Neuronal stem cell (in vitro differentiated cells): Measurements from ENCODE around the gene TCEA2.
A peak's percentile ranks its signal among the peaks of the same experiment; 100 is the strongest.

Experiments used
- DNase-seq: peaks from one replicate; pipeline ENCODE4 v3.0.0-alpha.2; 2013; ENCODE audit warnings: low spot score
- H2AFZ ChIP-seq: one replicate; pipeline ENCODE4 v1.6.1; 2013; ENCODE audit warnings: mild to moderate bottlenecking, low read length, inconsistent platforms
- H2AK5ac ChIP-seq: 2 replicates; pipeline ENCODE4 v1.6.1; 2013; ENCODE audit warnings: low read depth, mild to moderate bottlenecking, inconsistent platforms, low read length, moderate library complexity, mixed read lengths
- H2BK120ac ChIP-seq: 2 replicates; pipeline ENCODE4 v1.6.1; 2013; ENCODE audit warnings: low read depth, mild to moderate bottlenecking, inconsistent platforms, low read length, moderate library complexity, mixed read lengths
- H2BK12ac ChIP-seq: one replicate; pipeline ENCODE4 v1.6.1; 2013; ENCODE audit warnings: low read length, inconsistent platforms
- H2BK15ac ChIP-seq: 2 replicates; pipeline ENCODE4 v1.6.1; 2013; ENCODE audit warnings: mild to moderate bottlenecking, low read length, inconsistent platforms, mixed read lengths
- H2BK5ac ChIP-seq: one replicate; pipeline ENCODE4 v1.6.1; 2013; ENCODE audit warnings: inconsistent platforms, mild to moderate bottlenecking, low read length, moderate library complexity
- H3K14ac ChIP-seq: one replicate; pipeline ENCODE4 v1.6.1; 2013; ENCODE audit warnings: low read length, inconsistent platforms
- H3K18ac ChIP-seq: 2 replicates; pipeline ENCODE4 v1.6.1; 2013; ENCODE audit warnings: low read length, inconsistent platforms
- H3K23ac ChIP-seq: 2 replicates; pipeline ENCODE4 v1.6.1; 2013; ENCODE audit warnings: low read depth, mild to moderate bottlenecking, mixed read lengths, low read length, inconsistent platforms; ENCODE audit not compliant: poor library complexity
- H3K27ac ChIP-seq: replicated peaks from 3 replicates; pipeline ENCODE4 v1.5.1; 2013; ENCODE audit warnings: low read length, inconsistent platforms
- H3K27me3 ChIP-seq, 3 experiments: 2 replicates each; pipeline ENCODE4 v1.6.1; 2013; ENCODE audit warnings: low read length in 3 of 3, mild to moderate bottlenecking in 2 of 3, inconsistent platforms in 1 of 3, low read depth in 1 of 3, mixed read lengths in 1 of 3, moderate library complexity in 1 of 3; ENCODE audit not compliant: control insufficient read depth in 3 of 3, insufficient read depth in 3 of 3
- H3K36me3 ChIP-seq, 2 donors: replicated peaks in 1 of 2; 2 replicates each; pipeline ENCODE4 v1.6.1; 2013; ENCODE audit warnings: low read length in 2 of 2; ENCODE audit not compliant: control insufficient read depth in 2 of 2, insufficient read depth in 2 of 2
- H3K4ac ChIP-seq: 2 replicates; pipeline ENCODE4 v1.6.1; 2013; ENCODE audit warnings: inconsistent platforms, mild to moderate bottlenecking, low read length, moderate library complexity
- H3K4me1 ChIP-seq, 2 donors: 1 replicate in 1 of 2; 2 replicates in 1 of 2; pipeline ENCODE4 v1.6.1; 2013; ENCODE audit warnings: low read length in 2 of 2, low read depth in 1 of 2; ENCODE audit not compliant: control insufficient read depth in 2 of 2, insufficient read depth in 1 of 2
- H3K4me2 ChIP-seq: one replicate; pipeline ENCODE4 v1.6.1; 2013; ENCODE audit warnings: mild to moderate bottlenecking, low read length, inconsistent platforms; ENCODE audit not compliant: insufficient read depth, poor library complexity, severe bottlenecking
- H3K4me3 ChIP-seq, 2 donors: 2 replicates each; pipeline ENCODE4 v1.5.1; 2013; ENCODE audit warnings: low read length in 2 of 2, mild to moderate bottlenecking in 2 of 2, inconsistent platforms in 1 of 2, moderate library complexity in 1 of 2
- H3K79me1 ChIP-seq: one replicate; pipeline ENCODE4 v1.6.1; 2013; ENCODE audit warnings: low read depth, mild to moderate bottlenecking, inconsistent platforms, low read length, moderate library complexity
- H3K9ac ChIP-seq: one replicate; pipeline ENCODE4 v1.6.1; 2013; ENCODE audit warnings: mild to moderate bottlenecking, low read depth, low read length, inconsistent platforms; ENCODE audit not compliant: poor library complexity
- H3K9me3 ChIP-seq, 2 donors: replicated peaks in 1 of 2; 2 replicates each; pipeline versions ENCODE3 to v1.6.1; 2013; ENCODE audit warnings: low read length in 2 of 2, mild to moderate bottlenecking in 2 of 2, inconsistent platforms in 1 of 2, low read depth in 1 of 2, mixed read lengths in 1 of 2, moderate library complexity in 1 of 2; ENCODE audit not compliant: control insufficient read depth in 2 of 2, insufficient read depth in 1 of 2
- H4K8ac ChIP-seq: one replicate; pipeline ENCODE4 v1.6.1; 2013; ENCODE audit warnings: low read depth, mild to moderate bottlenecking, inconsistent platforms, low read length, moderate library complexity
- H4K91ac ChIP-seq: one replicate; pipeline ENCODE4 v1.6.1; 2013; ENCODE audit warnings: low read length, low read depth, mild to moderate bottlenecking, inconsistent platforms; ENCODE audit not compliant: poor library complexity
- WGBS, 2 donors: extraction: QIAGEN DNeasy Blood & Tissue Kit; methylation state at CpG; one replicate each; pipeline ENCODE4 v1.1.7; 2013; ENCODE audit warnings: missing lambda C conversion rate in 2 of 2, mixed read lengths in 1 of 2; ENCODE audit not compliant: insufficient read length in 2 of 2, insufficient replicate concordance in 1 of 2; ENCODE audit errors: extremely low coverage in 2 of 2; 5-methylcytosine and 5-hydroxymethylcytosine counted together

Gene TCEA2

DNA sequence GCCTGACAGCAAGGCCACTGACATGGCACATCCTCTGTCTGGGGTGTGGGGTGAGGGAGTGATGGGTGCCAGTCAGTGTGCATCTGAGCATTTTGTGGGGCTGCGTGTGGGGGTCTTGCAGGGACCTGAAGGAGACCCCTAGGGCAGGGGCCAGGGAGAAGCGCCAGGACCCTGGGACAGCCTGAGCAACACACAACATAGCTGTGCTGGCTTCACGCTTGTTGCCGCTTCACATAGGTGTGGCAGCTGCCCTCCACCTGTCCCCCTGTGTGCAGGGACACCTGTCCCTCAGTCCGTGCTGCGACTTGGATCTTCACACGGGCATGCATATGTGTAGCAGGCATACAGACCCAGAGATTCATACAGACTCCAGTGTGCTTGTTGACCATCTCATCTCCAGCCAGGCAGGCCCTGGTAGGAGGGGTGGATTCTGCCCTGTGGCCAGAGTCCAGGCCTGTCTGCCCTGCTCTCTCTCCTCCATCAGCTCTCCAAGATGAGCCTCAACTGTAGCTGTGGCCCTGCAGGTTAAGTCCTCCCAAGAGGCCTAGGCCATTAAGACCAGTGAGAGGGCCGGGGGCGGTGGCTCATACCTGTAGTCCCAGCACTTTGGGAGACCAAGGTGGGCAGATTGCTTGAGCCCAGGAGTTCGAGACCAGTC, 47.5 kb downstream of the TCEA2 start:
- no peak overlapping the region for H3K14ac ChIP-seq
- peak overlapping the region; percentile 2 for H4K91ac ChIP-seq
- H2BK5ac ChIP-seq = no peak overlapping the region
- H2BK12ac ChIP-seq = no peak overlapping the region
- H4K8ac ChIP-seq = no peak overlapping the region
- peak overlapping the region; percentile 50 for H2AK5ac ChIP-seq
- H2AFZ ChIP-seq = no peak overlapping the region
- no peak overlapping the region for H3K18ac ChIP-seq
- no peak overlapping the region for H2BK120ac ChIP-seq
- H3K9me3 ChIP-seq = no peaks in the 10 kb centered on the region
- no peak for DNase-seq
- H3K36me3 ChIP-seq = no peaks in the 10 kb centered on the region
- no peak overlapping the region for H3K4me3 ChIP-seq
- H3K4me2 ChIP-seq = no peak overlapping the region
- no peak overlapping the region for H2BK15ac ChIP-seq
- peaks cover 0 to 83% (median 0%) of the 10 kb centered on the region in 3 experiments for H3K27me3 ChIP-seq
- peaks cover 0 to 4% of the 10 kb centered on the region in 2 donors for H3K4me1 ChIP-seq
- WGBS, 2 donors = no CpG with 5 or more reads among the region's 10 CpGs
- no peak overlapping the region for H3K9ac ChIP-seq
- H3K4ac ChIP-seq = no peak overlapping the region
- H3K27ac ChIP-seq = no peak overlapping the region
- peak overlapping the region; percentile 49 for H3K23ac ChIP-seq
- H3K79me1 ChIP-seq = peaks cover 3% of the 10 kb centered on the region

DNA sequence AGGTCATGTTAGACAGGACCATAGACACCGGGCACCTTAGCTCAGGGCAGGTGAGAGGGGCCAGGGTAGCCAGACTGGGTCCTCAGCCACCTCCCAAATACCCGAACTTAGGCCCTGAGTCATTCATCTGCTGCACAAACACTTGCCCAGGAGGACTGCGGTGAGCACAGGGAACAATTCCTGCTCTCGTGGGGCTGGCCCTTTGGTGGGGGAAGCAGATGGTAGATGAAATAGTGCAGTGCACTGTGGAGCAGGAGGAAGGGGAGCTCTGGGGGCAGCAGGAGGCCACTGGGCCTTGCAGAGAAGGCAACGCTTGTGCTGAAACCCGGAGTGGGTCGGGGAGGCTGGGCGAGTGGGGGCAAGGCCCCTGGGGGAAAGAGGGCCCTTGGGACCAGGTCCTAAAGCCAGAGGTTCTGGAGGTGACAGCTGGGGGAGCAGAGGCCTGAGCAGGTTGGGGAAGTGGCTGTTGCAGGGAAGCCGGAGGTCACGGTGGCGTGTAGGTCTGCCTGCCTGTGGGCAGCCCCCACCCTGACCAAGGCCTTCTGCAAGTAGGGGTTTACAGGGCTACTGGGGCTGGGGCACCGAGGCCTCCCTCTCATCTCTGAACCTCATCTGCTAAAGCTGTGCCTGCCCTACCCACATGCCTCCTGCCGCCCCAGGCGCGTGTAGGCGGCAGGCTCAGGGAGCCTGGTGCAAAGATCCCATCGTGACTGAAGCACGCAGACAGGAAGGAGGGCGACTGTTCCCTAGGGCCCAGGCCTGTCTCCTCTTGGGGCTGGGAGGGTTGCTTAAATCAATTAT, 49.0 kb downstream of the TCEA2 start:
- no peak overlapping the region for H3K9ac ChIP-seq
- H3K14ac ChIP-seq = no peak overlapping the region
- H3K4me2 ChIP-seq = no peak overlapping the region
- no peak overlapping the region for H3K27ac ChIP-seq
- H3K4me3 ChIP-seq = no peak overlapping the region
- H3K18ac ChIP-seq = no peak overlapping the region
- no peak overlapping the region for H3K23ac ChIP-seq
- H3K4ac ChIP-seq = no peak overlapping the region
- no peak overlapping the region for H2AFZ ChIP-seq
- H3K79me1 ChIP-seq = peaks cover 3% of the 10 kb centered on the region
- no peaks in the 10 kb centered on the region for H3K9me3 ChIP-seq
- no peak overlapping the region for H4K8ac ChIP-seq
- no peak for DNase-seq
- H3K36me3 ChIP-seq = no peaks in the 10 kb centered on the region
- no peak overlapping the region for H4K91ac ChIP-seq
- H3K4me1 ChIP-seq = peaks cover 0 to 4% of the 10 kb centered on the region in 2 donors
- no peak overlapping the region for H2BK5ac ChIP-seq
- no peak overlapping the region for H2BK12ac ChIP-seq
- H2BK120ac ChIP-seq = no peak overlapping the region
- H2BK15ac ChIP-seq = peak overlapping the region; percentile 49
- no CpG with 5 or more reads among the region's 19 CpGs for WGBS, 2 donors
- peaks cover 0 to 73% (median 0%) of the 10 kb centered on the region in 3 experiments for H3K27me3 ChIP-seq
- peak overlapping the region; percentile 94 for H2AK5ac ChIP-seq

DNA sequence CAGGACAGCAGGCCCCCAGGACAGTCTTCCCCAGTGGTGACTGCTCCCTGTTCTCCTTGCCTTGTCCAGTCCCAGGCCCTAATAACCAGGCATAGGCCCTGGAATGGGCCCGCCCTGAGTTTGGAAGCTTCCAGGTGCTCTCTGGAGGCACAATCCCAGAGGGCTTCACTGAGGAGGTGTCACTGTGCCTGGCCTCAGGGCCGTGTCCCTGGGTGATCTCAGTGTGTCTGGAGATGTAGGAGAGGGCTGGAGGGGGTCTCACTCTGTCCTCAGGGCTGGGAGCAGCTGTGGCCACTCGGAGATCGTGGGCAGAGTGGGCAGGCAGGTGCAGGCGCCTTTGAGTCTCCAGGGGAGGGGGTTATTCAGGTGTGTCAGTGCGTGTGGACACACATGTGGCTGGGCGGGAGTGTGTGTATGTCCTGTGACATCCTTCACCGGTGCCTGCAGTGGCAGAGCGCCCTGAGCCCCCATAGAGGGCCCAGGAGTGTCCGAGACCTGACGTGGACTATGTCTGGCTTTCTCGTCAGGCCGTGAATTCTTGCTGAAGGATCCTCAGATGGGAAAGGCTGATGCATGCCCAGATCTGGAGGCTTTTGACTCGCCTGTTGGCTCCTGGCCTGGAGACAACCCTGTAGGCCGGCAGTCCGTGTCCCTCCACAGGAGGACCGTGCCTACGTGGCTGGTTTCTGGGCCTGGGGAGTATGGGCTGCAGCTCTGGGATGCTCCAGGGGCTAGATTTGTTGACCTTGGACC, 49.9 kb downstream of the TCEA2 start:
- Histone ChIP-seq H3K4ac (no peak overlapping the region), H3K79me1 (peaks cover 3% of the 10 kb centered on the region), H3K18ac (peak overlapping the region; percentile 17), H4K8ac (no peak overlapping the region), H4K91ac (peak overlapping the region; percentile 53), H2BK5ac (peak overlapping the region; percentile 13), H2BK15ac (peak overlapping the region; percentile 11), H3K9ac (peak overlapping the region; percentile 21), H3K14ac (no peak overlapping the region), H2AK5ac (peak overlapping the region; percentile 61), H2BK120ac (peak overlapping the region; percentile 31), H2BK12ac (no peak overlapping the region), H3K27me3 (peaks cover 0 to 65% (median 0%) of the 10 kb centered on the region in 3 experiments), H3K23ac (no peak overlapping the region), H3K9me3 (no peaks in the 10 kb centered on the region), H3K4me2 (no peak overlapping the region), H3K27ac (no peak overlapping the region), H3K36me3 (no peaks in the 10 kb centered on the region), H3K4me3 (no peak overlapping the region), H2AFZ (no peak overlapping the region), H3K4me1 (peaks cover 0 to 2% of the 10 kb centered on the region in 2 donors)
- DNase-seq = no peak
- no CpG with 5 or more reads among the region's 18 CpGs for WGBS, 2 donors

DNA sequence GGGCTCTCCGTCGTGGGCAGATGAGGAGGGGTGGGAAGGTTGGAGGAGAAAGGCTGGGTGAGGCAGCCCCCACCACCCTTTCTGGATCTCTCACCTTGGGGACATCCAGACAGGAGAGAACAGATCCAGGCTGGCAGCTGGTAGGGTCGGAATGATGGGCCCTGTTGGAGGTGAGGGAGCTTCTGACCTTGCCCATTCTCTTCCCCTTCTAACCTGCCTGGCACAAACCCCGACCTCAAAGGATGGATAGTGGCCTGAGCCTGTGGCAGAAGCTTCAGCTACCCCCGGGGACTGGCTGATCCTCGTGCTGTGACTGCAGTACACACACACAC, 50.4 kb downstream of the TCEA2 start:
- peaks cover 0 to 60% (median 0%) of the 10 kb centered on the region in 3 experiments for H3K27me3 ChIP-seq
- no peak overlapping the region for H4K91ac ChIP-seq
- H3K4me2 ChIP-seq = no peak overlapping the region
- H2AFZ ChIP-seq = no peak overlapping the region
- H3K36me3 ChIP-seq = no peaks in the 10 kb centered on the region
- H3K79me1 ChIP-seq = peaks cover 3% of the 10 kb centered on the region
- H3K14ac ChIP-seq = no peak overlapping the region
- H2AK5ac ChIP-seq = peak overlapping the region; percentile 61
- H2BK5ac ChIP-seq = peak overlapping the region; percentile 13
- H3K18ac ChIP-seq = peak overlapping the region; percentile 17
- peak overlapping the region; percentile 80 for H3K23ac ChIP-seq
- H3K4ac ChIP-seq = no peak overlapping the region
- H3K9ac ChIP-seq = no peak overlapping the region
- H3K27ac ChIP-seq = no peak overlapping the region
- H2BK15ac ChIP-seq = peak overlapping the region; percentile 11
- no peak overlapping the region for H4K8ac ChIP-seq
- no peak overlapping the region for H2BK12ac ChIP-seq
- H2BK120ac ChIP-seq = peak overlapping the region; percentile 31
- H3K4me3 ChIP-seq = no peak overlapping the region
- H3K4me1 ChIP-seq = peaks cover 0 to 2% of the 10 kb centered on the region in 2 donors
- WGBS, 2 donors = no CpG with 5 or more reads among the region's 6 CpGs
- DNase-seq = no peak
- no peaks in the 10 kb centered on the region for H3K9me3 ChIP-seq
